ENCODE results near the gene ASCL5.

Gene ASCL5

DNA sequence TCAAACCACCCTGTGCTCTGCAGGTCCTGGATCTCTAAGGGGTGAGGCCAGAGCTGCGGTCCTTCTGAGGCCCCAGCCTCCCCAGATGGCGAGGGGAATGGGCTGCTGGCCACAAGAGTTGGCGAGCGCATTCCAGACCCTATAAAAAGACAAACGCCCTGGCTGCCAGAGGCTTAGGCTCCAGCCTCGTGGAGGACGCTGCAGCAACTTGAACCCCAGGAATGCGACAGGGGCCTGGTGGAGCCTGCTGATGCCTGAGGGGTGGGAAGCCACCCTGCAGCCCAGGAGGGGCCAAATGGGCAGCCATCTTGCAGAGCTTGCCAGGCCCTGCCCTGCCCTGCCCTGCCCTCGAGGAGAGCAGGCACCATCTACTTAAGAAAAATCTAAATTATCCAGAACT, 23.3 kb downstream of the ASCL5 start:
- H3K9ac ChIP-seq: no peak overlapping the region
- TF ChIP-seq CTCF (IDR thresholded peaks at IDR 0.05): no peak
- H3K9me3 ChIP-seq (ENCODE audit: control insufficient read depth, low read length): no peaks in the 10 kb centered on the region
- H2AFZ ChIP-seq: no peak overlapping the region
- no peak overlapping the region for H3K4me2 ChIP-seq (ENCODE audit: low read length)
- no peaks in the 10 kb centered on the region for H3K36me3 ChIP-seq (ENCODE audit: control insufficient read depth, insufficient read depth, low read length)
- H3K4me3 ChIP-seq (ENCODE audit: low read depth, low read length): no peak overlapping the region
- H3K27me3 ChIP-seq (ENCODE audit: control insufficient read depth, insufficient read depth, low read length): no peaks in the 10 kb centered on the region
- no peaks in the 10 kb centered on the region for H3K79me2 ChIP-seq
- H3K4me1 ChIP-seq: no peaks in the 10 kb centered on the region
- H3K27ac ChIP-seq: no peak overlapping the region

DNA sequence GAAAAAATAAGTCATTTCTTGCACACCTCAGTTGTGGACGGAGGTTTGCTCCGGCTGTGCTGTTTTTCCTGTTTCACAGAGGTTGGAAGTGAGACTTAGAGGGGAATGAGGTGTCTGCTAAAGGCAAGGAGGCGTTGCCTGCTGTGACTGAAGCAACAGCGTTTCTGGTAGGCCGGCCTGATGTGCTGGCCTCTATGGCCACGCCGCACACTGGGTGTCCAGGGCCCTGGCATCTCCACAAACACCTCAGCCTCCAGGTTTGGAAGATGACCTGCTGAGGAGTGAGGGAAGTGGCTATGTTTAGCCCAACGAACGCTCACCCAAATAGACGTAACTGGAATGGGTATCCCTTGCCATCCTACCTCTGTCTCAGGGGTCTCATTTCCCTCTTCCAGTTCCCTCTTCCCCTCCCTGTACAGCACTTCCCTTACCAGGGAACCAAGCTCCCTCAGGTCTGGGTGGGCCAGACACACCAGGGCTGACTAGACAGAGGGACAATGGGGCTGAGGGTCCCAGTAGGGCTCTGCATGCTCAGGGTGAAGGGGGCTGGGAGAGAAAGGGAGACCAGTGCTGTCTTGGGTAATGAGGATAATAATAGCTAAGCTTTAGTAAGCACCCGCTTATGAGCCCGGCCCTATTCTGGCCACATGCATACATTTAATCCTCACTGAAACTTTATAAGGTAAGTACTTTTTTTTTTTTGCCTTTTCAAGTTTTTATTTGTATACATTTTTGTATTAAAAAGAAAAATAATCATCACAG, 26.6 kb downstream of the ASCL5 start:
- no peaks in the 10 kb centered on the region for H3K79me2 ChIP-seq
- no peak overlapping the region for H3K9ac ChIP-seq
- no peak overlapping the region for H3K4me3 ChIP-seq (ENCODE audit: low read depth, low read length)
- no peak overlapping the region for H3K4me2 ChIP-seq (ENCODE audit: low read length)
- no peaks in the 10 kb centered on the region for H3K36me3 ChIP-seq (ENCODE audit: control insufficient read depth, insufficient read depth, low read length)
- H3K27me3 ChIP-seq (ENCODE audit: control insufficient read depth, insufficient read depth, low read length): no peaks in the 10 kb centered on the region
- H3K9me3 ChIP-seq (ENCODE audit: control insufficient read depth, low read length): no peaks in the 10 kb centered on the region
- no peak overlapping the region for H2AFZ ChIP-seq
- no peak overlapping the region for H3K27ac ChIP-seq
- no peaks in the 10 kb centered on the region for H3K4me1 ChIP-seq
- TF ChIP-seq CTCF (IDR thresholded peaks at IDR 0.05): no peak

DNA sequence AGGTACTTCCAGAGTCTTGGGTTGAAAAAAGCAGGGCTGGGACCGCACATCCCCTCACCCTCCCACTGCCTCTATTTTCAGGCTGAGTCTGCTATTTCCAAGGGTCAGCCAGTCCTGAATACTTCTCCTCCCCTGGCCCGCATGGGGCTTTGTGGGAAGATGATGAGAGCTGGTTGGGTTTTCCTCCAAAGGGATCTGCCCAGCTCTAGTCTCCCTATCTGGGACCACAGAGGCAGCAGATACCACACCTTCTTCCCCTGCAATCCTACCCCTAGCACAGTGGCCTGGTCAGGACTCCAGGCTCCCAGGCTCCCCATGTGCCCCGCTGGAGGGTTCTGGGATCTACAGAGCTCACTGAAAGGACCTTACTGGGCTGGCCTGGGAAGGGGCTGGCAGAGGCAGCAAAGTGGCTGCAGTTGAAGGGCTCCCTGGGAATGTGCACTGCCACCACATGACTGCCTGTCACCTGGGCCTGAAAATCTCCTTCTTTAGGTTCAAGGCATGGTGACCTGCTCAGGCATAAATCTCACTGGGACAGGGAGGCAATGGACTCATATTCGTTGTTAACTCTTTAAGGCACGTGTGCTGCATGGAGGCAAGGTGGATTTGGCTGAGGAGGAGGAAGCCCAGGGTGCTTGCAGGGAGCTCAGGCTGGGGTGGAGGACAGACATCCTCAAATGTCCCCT, 27.8 kb downstream of the ASCL5 start:
- H2AFZ ChIP-seq: no peak overlapping the region
- no peak overlapping the region for H3K27ac ChIP-seq
- H3K36me3 ChIP-seq (ENCODE audit: control insufficient read depth, insufficient read depth, low read length): no peaks in the 10 kb centered on the region
- H3K4me1 ChIP-seq: no peaks in the 10 kb centered on the region
- TF ChIP-seq CTCF (IDR thresholded peaks at IDR 0.05): no peak
- no peaks in the 10 kb centered on the region for H3K27me3 ChIP-seq (ENCODE audit: control insufficient read depth, insufficient read depth, low read length)
- H3K4me2 ChIP-seq (ENCODE audit: low read length): no peak overlapping the region
- no peaks in the 10 kb centered on the region for H3K9me3 ChIP-seq (ENCODE audit: control insufficient read depth, low read length)
- no peak overlapping the region for H3K4me3 ChIP-seq (ENCODE audit: low read depth, low read length)
- H3K79me2 ChIP-seq: no peaks in the 10 kb centered on the region
- no peak overlapping the region for H3K9ac ChIP-seq

- H3K79me2 ChIP-seq: no peaks in the 10 kb centered on the region
- no peaks in the 10 kb centered on the region for H3K27me3 ChIP-seq (ENCODE audit: control insufficient read depth, insufficient read depth, low read length)
- H3K36me3 ChIP-seq (ENCODE audit: control insufficient read depth, insufficient read depth, low read length): no peaks in the 10 kb centered on the region
Observed at GRCh38 chr1:201096977-201097856, 29.8 kb downstream of the ASCL5 start.

More at GRCh38 chr1:201096977-201097856, 29.8 kb downstream of the ASCL5 start:
- H3K4me2 ChIP-seq (ENCODE audit: low read length): no peak overlapping the region
- no peak overlapping the region for H3K4me3 ChIP-seq (ENCODE audit: low read depth, low read length)
- H3K4me1 ChIP-seq: no peaks in the 10 kb centered on the region
- H3K9ac ChIP-seq: no peak overlapping the region
- no peak for TF ChIP-seq CTCF (IDR thresholded peaks at IDR 0.05)
- no peak overlapping the region for H3K27ac ChIP-seq
- H3K9me3 ChIP-seq (ENCODE audit: control insufficient read depth, low read length): no peaks in the 10 kb centered on the region
- H2AFZ ChIP-seq: no peak overlapping the region

Measured in parathyroid adenoma (tissue), 2 donors.